Measurements from ENCODE around the gene QSER1. TPM values are rescaled to one million over a fixed set of nuclear protein-coding genes. Genes with fewer than 3 reads are reported as not detected.

Gene QSER1
- total and polyA plus RNA-seq, 2 experiments from 2014 or later, result 4.5 to 32.1 TPM

- H3K9me3 ChIP-seq (ENCODE audit: low read depth), result no peaks in the 10 kb centered on the region
- TF ChIP-seq CTCF (IDR thresholded peaks at IDR 0.05; ENCODE audit: low read depth, low read length), result no peak
Observed at GRCh38 chr11:33000181-33000580, 107.6 kb downstream of the QSER1 start.

GRCh38 chr11:33001281-33001680 lies 108.7 kb downstream of the QSER1 start:
- no peaks in the 10 kb centered on the region for H3K36me3 ChIP-seq
- TF ChIP-seq CTCF (IDR thresholded peaks at IDR 0.05; ENCODE audit: low read depth, low read length), result no peak
- DNase-seq (ENCODE audit: low read depth in 1 of 2, low spot score in 1 of 2), result no peak
- H3K4me1 ChIP-seq (ENCODE audit: low read depth), result no peaks in the 10 kb centered on the region
- H3K4me3 ChIP-seq, result no peak overlapping the region
- H3K27me3 ChIP-seq, result no peaks in the 10 kb centered on the region
- no peaks in the 10 kb centered on the region for H3K9me3 ChIP-seq (ENCODE audit: low read depth)
- no peak overlapping the region for H3K27ac ChIP-seq

More at GRCh38 chr11:33000181-33000580, 107.6 kb downstream of the QSER1 start:
- H3K4me1 ChIP-seq (ENCODE audit: low read depth), result no peaks in the 10 kb centered on the region
- no peaks in the 10 kb centered on the region for H3K36me3 ChIP-seq
- peak in 1 of 2 donors; percentile 90 for DNase-seq (ENCODE audit: low read depth in 1 of 2, low spot score in 1 of 2)
- H3K27ac ChIP-seq, result no peak overlapping the region
- no peaks in the 10 kb centered on the region for H3K27me3 ChIP-seq
- H3K4me3 ChIP-seq, result no peak overlapping the region

GRCh38 chr11:33001751-33002542 lies 109.3 kb downstream of the QSER1 start:
- Histone ChIP-seq H3K4me1 (ENCODE audit: low read depth) (no peaks in the 10 kb centered on the region), H3K27me3 (no peaks in the 10 kb centered on the region), H3K4me3 (no peak overlapping the region), H3K36me3 (no peaks in the 10 kb centered on the region), H3K9me3 (ENCODE audit: low read depth) (no peaks in the 10 kb centered on the region), H3K27ac (no peak overlapping the region)
- no peak for DNase-seq (ENCODE audit: low read depth in 1 of 2, low spot score in 1 of 2)
- no peak for TF ChIP-seq CTCF (IDR thresholded peaks at IDR 0.05; ENCODE audit: low read depth, low read length)

- Histone ChIP-seq H3K36me3 (no peaks in the 10 kb centered on the region), H3K27me3 (no peaks in the 10 kb centered on the region), H3K27ac (no peak overlapping the region), H3K4me3 (no peak overlapping the region), H3K4me1 (ENCODE audit: low read depth) (no peaks in the 10 kb centered on the region), H3K9me3 (ENCODE audit: low read depth) (no peaks in the 10 kb centered on the region)
- no peak for DNase-seq (ENCODE audit: low read depth in 1 of 2, low spot score in 1 of 2)
- no peak for TF ChIP-seq CTCF (IDR thresholded peaks at IDR 0.05; ENCODE audit: low read depth, low read length)
Observed at GRCh38 chr11:33005175-33005574, 112.6 kb downstream of the QSER1 start.

GRCh38 chr11:33006010-33006409 lies 113.4 kb downstream of the QSER1 start:
- TF ChIP-seq CTCF (IDR thresholded peaks at IDR 0.05; ENCODE audit: low read depth, low read length), result no peak
- Histone ChIP-seq H3K4me1 (ENCODE audit: low read depth) (no peaks in the 10 kb centered on the region), H3K9me3 (ENCODE audit: low read depth) (no peaks in the 10 kb centered on the region), H3K27ac (no peak overlapping the region), H3K4me3 (no peak overlapping the region), H3K27me3 (no peaks in the 10 kb centered on the region), H3K36me3 (no peaks in the 10 kb centered on the region)
- no peak for DNase-seq (ENCODE audit: low read depth in 1 of 2, low spot score in 1 of 2)
